ENCODE measurements around the gene TCTN3. TPM values are rescaled to one million over a fixed set of nuclear protein-coding genes. Genes with fewer than 3 reads are reported as not detected.
A peak's percentile ranks its signal among the peaks of the same experiment; 100 is the strongest.

Gene TCTN3
- total and polyA plus RNA-seq, 10 of the 15 experiments (the other 5 are each of a cell fraction or from before 2014, with no cell fraction given): 20.0 to 48.7 (median 29.1) TPM

GRCh38 chr10:95693668-95694534 lies at the start of gene TCTN3 (continued):
- TF ChIP-seq, protein P1, sequence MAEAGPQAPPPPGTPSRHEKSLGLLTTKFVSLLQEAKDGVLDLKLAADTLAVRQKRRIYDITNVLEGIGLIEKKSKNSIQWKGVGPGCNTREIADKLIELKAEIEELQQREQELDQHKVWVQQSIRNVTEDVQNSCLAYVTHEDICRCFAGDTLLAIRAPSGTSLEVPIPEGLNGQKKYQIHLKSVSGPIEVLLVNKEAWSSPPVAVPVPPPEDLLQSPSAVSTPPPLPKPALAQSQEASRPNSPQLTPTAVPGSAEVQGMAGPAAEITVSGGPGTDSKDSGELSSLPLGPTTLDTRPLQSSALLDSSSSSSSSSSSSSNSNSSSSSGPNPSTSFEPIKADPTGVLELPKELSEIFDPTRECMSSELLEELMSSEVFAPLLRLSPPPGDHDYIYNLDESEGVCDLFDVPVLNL (IDR thresholded peaks at IDR 0.05; ENCODE audit: low read depth, low read length): no peak; the same call in 1 of the 2 replicates
- TF ChIP-seq, protein P2, sequence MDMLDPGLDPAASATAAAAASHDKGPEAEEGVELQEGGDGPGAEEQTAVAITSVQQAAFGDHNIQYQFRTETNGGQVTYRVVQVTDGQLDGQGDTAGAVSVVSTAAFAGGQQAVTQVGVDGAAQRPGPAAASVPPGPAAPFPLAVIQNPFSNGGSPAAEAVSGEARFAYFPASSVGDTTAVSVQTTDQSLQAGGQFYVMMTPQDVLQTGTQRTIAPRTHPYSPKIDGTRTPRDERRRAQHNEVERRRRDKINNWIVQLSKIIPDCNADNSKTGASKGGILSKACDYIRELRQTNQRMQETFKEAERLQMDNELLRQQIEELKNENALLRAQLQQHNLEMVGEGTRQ (IDR thresholded peaks at IDR 0.05; ENCODE audit: borderline replicate concordance, low read depth, low read length): no peak
- TF ChIP-seq NR2C2 (IDR thresholded peaks at IDR 0.05; ENCODE audit: borderline replicate concordance, control insufficient read depth, insufficient read length, low read depth): no peak
- TF ChIP-seq HDAC2 (IDR thresholded peaks at IDR 0.05): no peak
- no peak for TF ChIP-seq DPF2 (IDR thresholded peaks at IDR 0.05)
- peak; percentile 44; the same call in 1 of the 2 replicates for TF ChIP-seq NFYA (IDR thresholded peaks at IDR 0.05; ENCODE audit: borderline replicate concordance, low read depth, low read length)
- TF ChIP-seq GABPA (IDR thresholded peaks at IDR 0.05; ENCODE audit: low read depth): no peak
- TF ChIP-seq, protein P3, sequence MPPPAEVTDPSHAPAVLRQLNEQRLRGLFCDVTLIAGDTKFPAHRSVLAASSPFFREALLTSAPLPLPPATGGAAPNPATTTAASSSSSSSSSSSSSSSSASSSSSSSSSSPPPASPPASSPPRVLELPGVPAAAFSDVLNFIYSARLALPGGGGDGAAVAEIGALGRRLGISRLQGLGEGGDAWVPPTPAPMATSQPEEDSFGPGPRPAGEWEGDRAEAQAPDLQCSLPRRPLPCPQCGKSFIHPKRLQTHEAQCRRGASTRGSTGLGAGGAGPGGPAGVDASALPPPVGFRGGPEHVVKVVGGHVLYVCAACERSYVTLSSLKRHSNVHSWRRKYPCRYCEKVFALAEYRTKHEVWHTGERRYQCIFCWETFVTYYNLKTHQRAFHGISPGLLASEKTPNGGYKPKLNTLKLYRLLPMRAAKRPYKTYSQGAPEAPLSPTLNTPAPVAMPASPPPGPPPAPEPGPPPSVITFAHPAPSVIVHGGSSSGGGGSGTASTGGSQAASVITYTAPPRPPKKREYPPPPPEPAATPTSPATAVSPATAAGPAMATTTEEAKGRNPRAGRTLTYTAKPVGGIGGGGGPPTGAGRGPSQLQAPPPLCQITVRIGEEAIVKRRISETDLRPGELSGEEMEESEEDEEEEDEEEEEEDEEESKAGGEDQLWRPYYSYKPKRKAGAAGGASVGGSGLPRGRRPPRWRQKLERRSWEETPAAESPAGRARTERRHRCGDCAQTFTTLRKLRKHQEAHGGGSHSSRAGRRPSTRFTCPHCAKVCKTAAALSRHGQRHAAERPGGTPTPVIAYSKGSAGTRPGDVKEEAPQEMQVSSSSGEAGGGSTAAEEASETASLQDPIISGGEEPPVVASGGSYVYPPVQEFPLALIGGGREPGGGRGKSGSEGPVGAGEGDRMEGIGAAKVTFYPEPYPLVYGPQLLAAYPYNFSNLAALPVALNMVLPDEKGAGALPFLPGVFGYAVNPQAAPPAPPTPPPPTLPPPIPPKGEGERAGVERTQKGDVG (CRISPR knock-in tag; IDR thresholded peaks at IDR 0.05): no peak
- no peak for TF ChIP-seq NRF1 (conservative IDR thresholded peaks at IDR 0.05; ENCODE audit: low read depth, low read length)
- TF ChIP-seq, protein P4, sequence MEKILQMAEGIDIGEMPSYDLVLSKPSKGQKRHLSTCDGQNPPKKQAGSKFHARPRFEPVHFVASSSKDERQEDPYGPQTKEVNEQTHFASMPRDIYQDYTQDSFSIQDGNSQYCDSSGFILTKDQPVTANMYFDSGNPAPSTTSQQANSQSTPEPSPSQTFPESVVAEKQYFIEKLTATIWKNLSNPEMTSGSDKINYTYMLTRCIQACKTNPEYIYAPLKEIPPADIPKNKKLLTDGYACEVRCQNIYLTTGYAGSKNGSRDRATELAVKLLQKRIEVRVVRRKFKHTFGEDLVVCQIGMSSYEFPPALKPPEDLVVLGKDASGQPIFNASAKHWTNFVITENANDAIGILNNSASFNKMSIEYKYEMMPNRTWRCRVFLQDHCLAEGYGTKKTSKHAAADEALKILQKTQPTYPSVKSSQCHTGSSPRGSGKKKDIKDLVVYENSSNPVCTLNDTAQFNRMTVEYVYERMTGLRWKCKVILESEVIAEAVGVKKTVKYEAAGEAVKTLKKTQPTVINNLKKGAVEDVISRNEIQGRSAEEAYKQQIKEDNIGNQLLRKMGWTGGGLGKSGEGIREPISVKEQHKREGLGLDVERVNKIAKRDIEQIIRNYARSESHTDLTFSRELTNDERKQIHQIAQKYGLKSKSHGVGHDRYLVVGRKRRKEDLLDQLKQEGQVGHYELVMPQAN (conservative IDR thresholded peaks at IDR 0.05): peak; percentile 95
- TF ChIP-seq SUPT20H (IDR thresholded peaks at IDR 0.05; ENCODE audit: borderline replicate concordance, control insufficient read depth, low read depth, low read length): no peak
- no peak for TF ChIP-seq ZNF274 (IDR thresholded peaks at IDR 0.05; ENCODE audit: insufficient read depth, insufficient read length)
- TF ChIP-seq BCLAF1 (IDR thresholded peaks at IDR 0.05): no peak
- peak; percentile 89 for TF ChIP-seq ZNF217 (IDR thresholded peaks at IDR 0.05)
- no peak for TF ChIP-seq MYB (IDR thresholded peaks at IDR 0.05; ENCODE audit: borderline replicate concordance, low read depth, low read length)
- no peak for TF ChIP-seq CHD1 (IDR thresholded peaks at IDR 0.05; ENCODE audit: low read depth, low read length)
- peak; percentile 89; the same call in 1 of the 2 replicates for TF ChIP-seq NBN (IDR thresholded peaks at IDR 0.05)
- TF ChIP-seq POLR2AphosphoS2 (IDR thresholded peaks at IDR 0.05; ENCODE audit: low read depth, low read length): peak; percentile 75; the same call in 1 of the 2 replicates
- no peak for TF ChIP-seq KAT2A (conservative IDR thresholded peaks at IDR 0.05; ENCODE audit: control insufficient read depth, low read depth, low read length)

Data from GM12878 (cell line).